Measurements from ENCODE around the gene CPTP. TPM values are rescaled to one million over a fixed set of nuclear protein-coding genes. Genes with fewer than 3 reads are reported as not detected.

The CPTP gene
- total RNA-seq, 2 experiments from 2014 or later = 19.8 to 21.9 TPM

- CTCF ChIA-PET = no interaction called here
- Mint-ChIP-seq H3K9me3 (no peaks in the 10 kb centered on the region), H3K36me3 (ENCODE audit: low read depth) (peaks cover 21% of the 10 kb centered on the region), H3K4me1 (peaks cover 39% of the 10 kb centered on the region), H3K27me3 (no peaks in the 10 kb centered on the region), H3K4me3 (peak overlapping the region; percentile 87), H3K27ac (peak overlapping the region; percentile 72)
- POLR2A ChIA-PET = interaction anchor here (1.6 kb wide), 1 partner anchor 9 kb away, joined by 6 read pairs; no protein-coding TSS in a partner anchor
- no peak for DNase-seq
Measured at GRCh38 chr1:1322418-1322817, 2.2 kb upstream of the CPTP start.

DNA sequence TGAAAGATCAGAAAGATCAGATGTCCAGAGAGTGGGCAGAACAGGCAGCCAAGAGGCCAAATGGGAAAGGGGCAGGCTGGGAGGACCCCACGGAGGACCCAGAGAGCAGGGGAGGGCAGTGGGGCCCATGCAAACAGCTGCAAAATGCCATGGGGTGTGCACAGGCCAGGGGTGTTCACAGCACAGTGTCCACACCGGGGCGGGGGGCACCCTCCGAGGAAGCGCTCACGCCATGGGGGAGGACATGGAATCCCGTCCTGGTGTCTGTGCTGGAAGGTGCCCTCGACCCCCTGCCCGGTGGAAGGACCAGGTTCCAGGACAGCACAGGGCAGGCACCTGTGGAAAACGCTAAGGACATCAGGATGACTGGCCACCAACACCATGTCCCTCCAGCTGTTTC lies 1.6 kb upstream of the CPTP start:
- Mint-ChIP-seq H3K9me3 (no peaks in the 10 kb centered on the region), H3K36me3 (ENCODE audit: low read depth) (peaks cover 18% of the 10 kb centered on the region), H3K27me3 (no peaks in the 10 kb centered on the region), H3K4me3 (peak overlapping the region; percentile 87), H3K4me1 (peaks cover 40% of the 10 kb centered on the region), H3K27ac (peak overlapping the region; percentile 72)
- DNase-seq = no peak
- POLR2A ChIA-PET = interaction anchor here (1.6 kb wide), 1 partner anchor 10 kb away, joined by 6 read pairs; no protein-coding TSS in a partner anchor
- CTCF ChIA-PET = no interaction called here

DNA sequence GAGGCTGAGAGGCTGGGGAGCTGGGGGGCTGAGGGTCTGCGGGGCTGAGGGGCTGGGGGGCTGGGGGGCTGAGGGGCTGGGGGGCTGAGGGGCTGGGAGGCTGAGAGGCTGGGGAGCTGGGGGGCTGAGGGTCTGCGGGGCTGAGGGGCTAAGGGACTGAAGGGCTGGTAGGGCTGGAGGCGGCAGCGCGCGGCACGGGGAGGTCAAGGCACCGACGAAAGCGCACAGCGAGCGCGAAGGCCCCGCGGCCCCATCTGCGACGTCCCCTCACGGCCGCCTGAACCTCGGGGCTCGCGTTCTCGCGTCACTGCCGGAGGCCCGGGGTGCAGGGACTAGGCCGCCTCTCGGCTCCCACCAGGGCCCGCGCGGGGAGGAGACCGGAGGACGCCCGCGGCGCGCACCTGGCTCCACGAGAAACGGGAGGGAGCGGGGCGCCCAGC lies 498 bp upstream of the CPTP start:
- no peak for DNase-seq
- H3K4me1 Mint-ChIP-seq = peaks cover 40% of the 10 kb centered on the region
- no peaks in the 10 kb centered on the region for H3K9me3 Mint-ChIP-seq
- peaks cover 16% of the 10 kb centered on the region for H3K36me3 Mint-ChIP-seq (ENCODE audit: low read depth)
- no peaks in the 10 kb centered on the region for H3K27me3 Mint-ChIP-seq
- H3K4me3 Mint-ChIP-seq = peak overlapping the region; percentile 89
- ChIA-PET CTCF (no interaction called here), POLR2A (interaction anchor here (1.6 kb wide), 1 partner anchor 11 kb away, joined by 6 read pairs; no protein-coding TSS in a partner anchor)
- no peak overlapping the region for H3K27ac Mint-ChIP-seq

DNA sequence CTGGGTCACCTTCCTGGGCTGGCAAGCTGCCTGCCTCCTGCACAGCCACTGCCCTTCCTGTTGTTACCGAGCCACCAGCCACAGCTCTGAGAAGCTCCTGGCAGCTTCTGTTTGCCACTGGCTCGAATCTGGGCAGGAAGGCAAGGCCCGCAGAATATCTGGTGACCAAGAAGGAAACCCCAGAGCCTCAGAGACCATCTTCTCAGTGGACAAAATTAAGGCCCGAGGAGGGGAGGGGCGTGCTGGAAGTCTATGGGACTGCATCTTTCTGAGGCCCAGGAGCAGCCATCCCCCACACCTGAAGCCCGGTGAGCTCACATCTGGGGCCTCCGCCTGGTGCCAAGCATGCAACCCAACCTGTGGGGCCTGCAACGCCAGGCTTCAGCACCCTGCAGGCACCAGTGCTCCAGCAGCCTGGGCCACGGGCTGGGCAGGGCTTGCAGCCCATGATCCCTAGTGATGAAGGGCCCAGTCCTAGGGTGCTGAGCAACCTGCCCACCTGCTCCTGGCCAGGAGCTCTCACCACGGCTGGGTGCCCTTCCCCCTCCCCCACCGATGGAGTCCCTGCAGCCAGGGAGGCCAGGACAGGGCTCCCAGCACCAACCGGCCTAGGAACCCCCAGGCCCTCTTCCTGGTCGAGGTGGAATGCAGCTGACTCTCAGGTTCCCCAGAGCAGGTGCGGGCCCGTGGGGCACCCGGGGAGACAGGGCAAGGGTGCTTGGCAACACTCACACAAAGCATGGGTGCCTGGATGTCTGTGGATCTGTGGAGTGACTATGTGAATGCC lies 879 bp downstream of the CPTP start:
- Mint-ChIP-seq H3K4me1 (peaks cover 33% of the 10 kb centered on the region), H3K4me3 (peak overlapping the region; percentile 89), H3K27me3 (no peaks in the 10 kb centered on the region), H3K9me3 (no peaks in the 10 kb centered on the region), H3K36me3 (ENCODE audit: low read depth) (peaks cover 8% of the 10 kb centered on the region), H3K27ac (peak overlapping the region; percentile 74)
- ChIA-PET CTCF (interaction anchor here (0.8 to 1.1 kb wide), 2 partner anchors 47 to 203 kb away, joined by 3 to 4 read pairs; no protein-coding TSS in a partner anchor), POLR2A (interaction anchor here (0.8 to 2.7 kb wide), 11 partner anchors 9 to 168 kb away, joined by 3 to 11 read pairs (median 3); partner anchors contain the start of genes AURKAIP1 and CCNL2)
- DNase-seq = no peak

DNA sequence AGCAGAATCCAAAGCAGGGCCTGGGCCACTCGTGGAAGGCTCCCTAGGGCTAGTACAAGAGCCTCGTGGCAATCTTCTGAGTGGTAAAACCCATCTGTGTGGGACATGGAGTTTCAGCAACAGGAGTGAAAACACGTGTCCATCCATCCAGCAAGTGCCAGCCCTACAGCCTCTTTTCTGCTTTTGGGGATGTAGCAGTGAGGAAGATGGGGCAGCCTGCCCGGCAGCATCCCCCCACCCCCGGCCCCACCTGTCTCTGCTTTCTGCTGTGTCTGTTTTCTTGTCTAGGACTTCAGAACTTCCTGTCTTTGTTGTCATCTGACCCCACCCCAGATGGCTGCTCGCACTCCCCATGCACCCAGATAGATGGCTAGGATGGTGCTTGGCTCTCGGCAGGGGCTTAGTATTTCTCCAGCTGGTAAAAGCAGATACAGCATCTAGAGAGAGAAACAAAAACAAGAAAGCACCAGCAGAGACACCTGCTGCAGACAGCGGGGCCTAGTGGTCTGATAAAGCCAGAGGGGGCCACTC lies 1.5 kb downstream of the CPTP start:
- H3K4me1 Mint-ChIP-seq = peaks cover 33% of the 10 kb centered on the region
- H3K9me3 Mint-ChIP-seq = no peaks in the 10 kb centered on the region

DNA sequence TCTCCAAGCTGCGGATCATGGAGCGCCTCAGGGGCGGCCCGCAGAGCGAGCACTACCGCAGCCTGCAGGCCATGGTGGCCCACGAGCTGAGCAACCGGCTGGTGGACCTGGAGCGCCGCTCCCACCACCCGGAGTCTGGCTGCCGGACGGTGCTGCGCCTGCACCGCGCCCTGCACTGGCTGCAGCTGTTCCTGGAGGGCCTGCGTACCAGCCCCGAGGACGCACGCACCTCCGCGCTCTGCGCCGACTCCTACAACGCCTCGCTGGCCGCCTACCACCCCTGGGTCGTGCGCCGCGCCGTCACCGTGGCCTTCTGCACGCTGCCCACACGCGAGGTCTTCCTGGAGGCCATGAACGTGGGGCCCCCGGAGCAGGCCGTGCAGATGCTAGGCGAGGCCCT lies 2.7 kb downstream of the CPTP start:
- Mint-ChIP-seq H3K27ac (no peak overlapping the region), H3K27me3 (no peaks in the 10 kb centered on the region), H3K4me1 (peaks cover 25% of the 10 kb centered on the region), H3K36me3 (ENCODE audit: low read depth) (peaks cover 5% of the 10 kb centered on the region), H3K9me3 (no peaks in the 10 kb centered on the region), H3K4me3 (no peak overlapping the region)
- ChIA-PET POLR2A (interaction anchor here (0.6 to 2.7 kb wide), 2 partner anchors 18 to 71 kb away, joined by 3 to 6 read pairs; no protein-coding TSS in a partner anchor), CTCF (no interaction called here)
- no peak for DNase-seq

More for the DNA sequence above, 1.5 kb downstream of the CPTP start:
- Mint-ChIP-seq H3K27me3 (no peaks in the 10 kb centered on the region), H3K36me3 (ENCODE audit: low read depth) (peaks cover 8% of the 10 kb centered on the region), H3K27ac (peak overlapping the region; percentile 74), H3K4me3 (peak overlapping the region; percentile 89)
- ChIA-PET POLR2A (interaction anchor here (0.7 to 2.7 kb wide), 10 partner anchors 8 to 75 kb away, joined by 3 to 11 read pairs (median 3); partner anchors contain the start of genes AURKAIP1 and CCNL2), CTCF (no interaction called here)
- no peak for DNase-seq

DNA sequence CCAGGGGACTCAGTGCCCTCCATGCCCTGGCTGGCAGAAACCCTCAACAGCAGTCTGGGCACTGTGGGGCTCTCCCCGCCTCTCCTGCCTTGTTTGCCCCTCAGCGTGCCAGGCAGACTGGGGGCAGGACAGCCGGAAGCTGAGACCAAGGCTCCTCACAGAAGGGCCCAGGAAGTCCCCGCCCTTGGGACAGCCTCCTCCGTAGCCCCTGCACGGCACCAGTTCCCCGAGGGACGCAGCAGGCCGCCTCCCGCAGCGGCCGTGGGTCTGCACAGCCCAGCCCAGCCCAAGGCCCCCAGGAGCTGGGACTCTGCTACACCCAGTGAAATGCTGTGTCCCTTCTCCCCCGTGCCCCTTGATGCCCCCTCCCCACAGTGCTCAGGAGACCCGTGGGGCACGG lies 3.7 kb downstream of the CPTP start:
- Mint-ChIP-seq H3K4me3 (no peak overlapping the region), H3K36me3 (ENCODE audit: low read depth) (peaks cover 4% of the 10 kb centered on the region), H3K27ac (no peak overlapping the region), H3K4me1 (peaks cover 20% of the 10 kb centered on the region), H3K9me3 (no peaks in the 10 kb centered on the region), H3K27me3 (no peaks in the 10 kb centered on the region)
- ChIA-PET POLR2A (no interaction called here), CTCF (no interaction called here)
- no peak for DNase-seq

GRCh38 chr1:1329304-1330210 lies 5.0 kb downstream of the CPTP start:
- no peaks in the 10 kb centered on the region for H3K9me3 Mint-ChIP-seq
- POLR2A ChIA-PET = no interaction called here
- no peak overlapping the region for H3K27ac Mint-ChIP-seq
- H3K36me3 Mint-ChIP-seq (ENCODE audit: low read depth) = no peaks in the 10 kb centered on the region
- DNase-seq = no peak
- no peak overlapping the region for H3K4me3 Mint-ChIP-seq
- CTCF ChIA-PET = no interaction called here
- no peaks in the 10 kb centered on the region for H3K27me3 Mint-ChIP-seq
- H3K4me1 Mint-ChIP-seq = peaks cover 14% of the 10 kb centered on the region

GRCh38 chr1:1330366-1331067 lies 5.9 kb downstream of the CPTP start:
- CTCF ChIA-PET = no interaction called here
- no peak for DNase-seq

GRCh38 chr1:1331068-1331965 lies 6.7 kb downstream of the CPTP start, which contains the start of gene TAS1R3:
Gene TAS1R3, plus strand, starts transcription at chr1:1331280. Its CDS starts 66 bp downstream, at chr1:1331346.
- Mint-ChIP-seq H3K4me3 (no peak within 1 kb of the TSS), H3K27me3 (no peaks in the 10 kb centered on the region), H3K27ac (no peak within 1 kb of the TSS), H3K36me3 (ENCODE audit: low read depth) (no peaks in the 10 kb centered on the region), H3K4me1 (peaks cover 6% of the 10 kb centered on the region), H3K9me3 (no peaks in the 10 kb centered on the region)
- DNase-seq = no peak
- CTCF ChIA-PET = no interaction called here
- POLR2A ChIA-PET = no interaction called here

More at GRCh38 chr1:1330366-1331067, 5.9 kb downstream of the CPTP start:
- Mint-ChIP-seq H3K36me3 (ENCODE audit: low read depth) (no peaks in the 10 kb centered on the region), H3K4me1 (peaks cover 14% of the 10 kb centered on the region), H3K27me3 (no peaks in the 10 kb centered on the region), H3K27ac (no peak overlapping the region), H3K9me3 (no peaks in the 10 kb centered on the region), H3K4me3 (no peak overlapping the region)
- POLR2A ChIA-PET = interaction anchor here (0.5 kb wide), 1 partner anchor 52 kb away, joined by 5 read pairs; no protein-coding TSS in a partner anchor

- peaks cover 1% of the 10 kb centered on the region for H3K4me1 Mint-ChIP-seq
- no peaks in the 10 kb centered on the region for H3K9me3 Mint-ChIP-seq
- DNase-seq = no peak
- H3K36me3 Mint-ChIP-seq (ENCODE audit: low read depth) = no peaks in the 10 kb centered on the region
- H3K4me3 Mint-ChIP-seq = no peak overlapping the region
- ChIA-PET CTCF (no interaction called here), POLR2A (interaction anchor here (1.2 kb wide), 1 partner anchor 16 kb away, joined by 4 read pairs; no protein-coding TSS in a partner anchor)
- no peaks in the 10 kb centered on the region for H3K27me3 Mint-ChIP-seq
- no peak overlapping the region for H3K27ac Mint-ChIP-seq
Measured at GRCh38 chr1:1332031-1332755, 7.6 kb downstream of the CPTP start.

Measured in activated CD4-positive, alpha-beta memory T cell treated with anti-CD3 and anti-CD28 coated beads, Interleukin-2, amount 10 ng/mL, durations not matched to agents 7 days and 5 days (primary cell).